Middle frontal gyrus (tissue), 1 donor: ENCODE data around the gene MAL.
"Not testable (repeated sequence)": the region's sequence is repeated elsewhere in the genome, so short reads cannot be mapped to it uniquely, and the experiment has no call there.

ENCODE experiments used
- DNase-seq: peaks from one replicate; pipeline ENCODE4 v3.0.0-alpha.2; 2015; ENCODE audit warnings: low spot score; ENCODE audit errors: extremely low spot score

Gene MAL

DNA sequence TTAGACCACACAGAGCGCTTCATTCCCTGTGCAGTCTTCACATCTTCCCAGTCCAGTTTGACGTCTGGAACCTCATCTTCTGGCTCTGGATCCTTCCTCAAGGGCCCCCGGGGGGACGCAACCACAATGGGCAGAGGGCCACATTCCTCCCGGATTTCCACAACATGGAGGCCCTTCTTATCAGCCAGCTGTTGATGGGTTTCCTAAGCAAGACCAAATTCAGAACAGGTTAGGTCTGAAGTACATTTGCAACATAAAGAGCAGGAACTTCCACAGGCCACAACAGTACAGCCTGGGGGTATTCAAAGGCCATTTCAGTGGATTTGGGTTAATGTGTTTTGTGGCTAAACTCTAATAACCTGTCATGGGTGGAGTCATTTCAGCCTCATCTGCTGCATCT is 61.9 kb downstream of the MAL start:
- no peak for DNase-seq

- no peak for DNase-seq
These were observed 66.5 kb downstream of the MAL start for GRCh38 chr2:95091885-95092555.

- not testable (repeated sequence) for DNase-seq
These were observed 72.8 kb downstream of the MAL start for GRCh38 chr2:95098273-95098672.

DNA sequence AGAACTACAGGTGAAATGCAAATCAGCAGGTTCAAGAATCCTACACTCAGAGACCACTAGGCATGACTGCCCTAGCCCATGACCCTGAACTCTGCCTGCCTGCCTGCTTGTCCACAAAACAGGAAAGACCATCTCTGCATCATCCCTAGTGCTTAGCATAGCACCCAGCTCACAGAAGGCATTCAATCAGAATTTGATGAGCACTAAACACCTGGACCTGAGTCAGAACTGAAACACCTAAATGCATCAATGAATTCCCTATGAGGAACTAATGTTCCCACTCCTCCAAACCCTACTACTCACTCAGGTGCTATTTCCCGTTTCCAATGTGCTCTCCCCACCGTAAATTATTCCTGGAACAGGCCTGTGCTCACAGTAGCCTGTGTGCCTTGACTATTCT is 74.4 kb downstream of the MAL start:
- no peak for DNase-seq
